ENCODE results near the gene GRK3. TPM values are rescaled to one million over a fixed set of nuclear protein-coding genes. Genes with fewer than 3 reads are reported as not detected.

Gene GRK3
- total and polyA plus RNA-seq, 10 of the 15 experiments (the other 5 are each of a cell fraction or from before 2014, with no cell fraction given), result 3.1 to 35.1 (median 14.7) TPM

- no peak for TF ChIP-seq NR2C2 (IDR thresholded peaks at IDR 0.05; ENCODE audit: borderline replicate concordance, control insufficient read depth, insufficient read length, low read depth)
- no peak for TF ChIP-seq KDM1A (IDR thresholded peaks at IDR 0.05; ENCODE audit: borderline replicate concordance)
- TF ChIP-seq IRF5 (IDR thresholded peaks at IDR 0.05; ENCODE audit: borderline replicate concordance), result no peak
- no peak for TF ChIP-seq ZNF274 (IDR thresholded peaks at IDR 0.05; ENCODE audit: insufficient read depth, insufficient read length)
- TF ChIP-seq GATAD2B (conservative IDR thresholded peaks at IDR 0.05; ENCODE audit: low read depth), result peak; percentile 42; the same call in 1 of the 2 replicates
- TF ChIP-seq CREM (IDR thresholded peaks at IDR 0.05; ENCODE audit: low read depth), result peak; percentile 60
- TF ChIP-seq TCF12 (IDR thresholded peaks at IDR 0.05; ENCODE audit: low read depth, low read length), result peak; percentile 61
- no peak for TF ChIP-seq PRDM15 (CRISPR knock-in tag; IDR thresholded peaks at IDR 0.05)
- TF ChIP-seq USF1 (IDR thresholded peaks at IDR 0.05; ENCODE audit: borderline replicate concordance, extremely low read length, insufficient read depth, low read depth, low read length), result no peak
- no peak for TF ChIP-seq ZBTB33 (IDR thresholded peaks at IDR 0.05)
- no peak for TF ChIP-seq MEF2A (IDR thresholded peaks at IDR 0.05; ENCODE audit: insufficient read depth, low read depth, low read length)
- no peak for TF ChIP-seq ESRRA (IDR thresholded peaks at IDR 0.05; ENCODE audit: low read length)
- peak; percentile 86 for TF ChIP-seq IKZF1 (conservative IDR thresholded peaks at IDR 0.05)
- TF ChIP-seq RELB (IDR thresholded peaks at IDR 0.05; ENCODE audit: low read depth), result peak; percentile 34; the same call in 1 of the 2 replicates
Observed at GRCh38 chr22:25623310-25623734, 58.8 kb downstream of the GRK3 start (continued).

Data from GM12878 (cell line).